Thyroid gland (tissue), 4 donors: Measurements from ENCODE around the gene P2RX6. TPM values are rescaled to one million over a fixed set of nuclear protein-coding genes. Genes with fewer than 3 reads are reported as not detected.

ENCODE experiments used
- DNase-seq, 2 donors: peaks; one replicate each; pipeline ENCODE4 v3.0.0-alpha.2; 2019
- H3K27ac ChIP-seq, 3 donors: fragments of 200-600 bp; sonication (generic); 1 replicate in 2 of 3; 2 replicates in 1 of 3; pipeline ENCODE4 v1.5.1; 2016 to 2019; ENCODE audit warnings: mild to moderate bottlenecking in 1 of 3, moderate library complexity in 1 of 3
- H3K27me3 ChIP-seq: fragments of 200-600 bp; sonication (generic); one replicate; pipeline ENCODE4 v1.5.1; 2019
- H3K36me3 ChIP-seq, 2 donors: fragments of 200-600 bp; sonication (generic); one replicate each; pipeline ENCODE4 v1.5.1; 2016 to 2019
- H3K4me1 ChIP-seq, 2 donors: fragments of 200-600 bp; sonication (generic); one replicate each; pipeline ENCODE4 v1.5.1; 2017 to 2019
- H3K4me3 ChIP-seq, 3 donors: fragments of 200-600 bp; sonication (generic); replicated peaks in 1 of 3; 1 replicate in 2 of 3; 2 replicates in 1 of 3; pipeline ENCODE4 v1.5.1; 2016; ENCODE audit warnings: mild to moderate bottlenecking in 1 of 3
- H3K9me3 ChIP-seq: fragments of 200-600 bp; sonication (generic); one replicate; pipeline ENCODE4 v1.5.1; 2017
- POLR2A ChIP-seq, 2 donors: fragments of 450-650 bp; IDR thresholded peaks; one replicate each; pipeline ENCODE4 v1.6.1; 2017; ENCODE audit warnings: antibody characterized with exemption in 2 of 2, mild to moderate bottlenecking in 2 of 2, moderate library complexity in 1 of 2
- WGBS, 2 donors: methylation state at CpG; one replicate each; pipeline ENCODE4 v1.1.5; 2017; 5-methylcytosine and 5-hydroxymethylcytosine counted together
- intact Hi-C: fragments of 100-400 bp; cut with DNase I; formaldehyde crosslinking; loops from one replicate; pipeline ENCODE4 v1.15.1; 2023
- total RNA-seq, 4 donors: library from RNA; depleted of rRNA; stranded (reverse); fragments of >200 nt; gene quantifications; one replicate each; pipeline ENCODE4 v1.2.3, GENCODE V29; 2016
- TF ChIP-seq, protein P1 (sequence below), 6 experiments: fragments of 200-600 bp in 3 of 6; fragments of 450-650 bp in 3 of 6; sonication (generic) in 3 of 6; IDR thresholded peaks; one replicate each; pipeline ENCODE4 v1.5.1; 2016 to 2019; ENCODE audit warnings: antibody characterized with exemption in 6 of 6, mild to moderate bottlenecking in 2 of 6, inconsistent platforms in 1 of 6, moderate library complexity in 1 of 6

The P2RX6 gene
- total RNA-seq, 4 donors from 2014 or later, result 0.40 TPM; not detected in 3

DNA sequence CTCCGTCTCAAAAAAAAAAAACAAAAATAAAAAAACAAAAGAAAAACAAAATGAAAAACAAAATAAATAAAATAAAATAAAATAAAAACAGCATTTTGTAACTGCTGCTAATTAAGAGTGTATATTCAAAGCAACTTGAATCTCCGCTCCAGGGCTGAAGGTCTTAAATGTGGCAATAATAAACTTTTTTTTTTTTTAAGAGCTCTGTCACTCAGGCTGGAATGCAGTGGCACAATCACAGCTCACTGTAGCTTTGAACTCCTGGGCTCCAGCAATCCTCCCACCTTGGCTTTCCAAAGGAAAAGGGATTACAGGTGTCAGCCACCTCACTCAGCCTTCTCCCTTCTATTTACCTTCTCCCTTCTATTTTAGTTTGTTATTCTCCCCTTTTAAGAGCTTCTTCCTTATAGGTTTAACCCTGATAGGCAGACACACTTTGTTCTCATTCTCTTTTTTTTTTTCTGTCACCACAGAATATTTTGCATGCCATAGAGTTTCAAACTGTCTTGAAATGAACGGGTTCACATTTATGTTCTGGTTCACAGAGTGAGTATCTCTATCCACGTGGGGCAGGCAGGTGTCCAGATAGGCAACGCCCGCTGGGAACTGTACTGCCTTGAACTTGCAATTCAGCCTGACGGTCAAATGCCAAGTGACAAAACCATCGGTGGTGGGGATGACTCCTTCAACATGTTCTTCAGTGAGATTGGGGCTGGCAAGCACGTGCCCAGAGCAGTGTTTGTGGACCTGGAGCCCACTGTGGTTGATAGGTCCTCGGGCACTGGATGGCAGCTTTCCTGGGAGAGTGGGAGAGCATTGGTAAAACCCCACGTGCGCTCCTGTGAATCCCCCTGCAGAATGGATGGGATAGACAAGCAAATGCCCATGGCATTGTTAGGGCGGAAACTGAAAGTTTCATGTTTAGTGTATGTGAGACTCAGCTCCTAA, 50.2 kb downstream of the P2RX6 start:
- no peaks in the 10 kb centered on the region for H3K4me1 ChIP-seq
- WGBS, 2 donors, result 67 to 68% methylated on average over 13 of the region's 13 CpGs
- TF ChIP-seq POLR2A (IDR thresholded peaks at IDR 0.05), result no peak
- TF ChIP-seq, protein P1, sequence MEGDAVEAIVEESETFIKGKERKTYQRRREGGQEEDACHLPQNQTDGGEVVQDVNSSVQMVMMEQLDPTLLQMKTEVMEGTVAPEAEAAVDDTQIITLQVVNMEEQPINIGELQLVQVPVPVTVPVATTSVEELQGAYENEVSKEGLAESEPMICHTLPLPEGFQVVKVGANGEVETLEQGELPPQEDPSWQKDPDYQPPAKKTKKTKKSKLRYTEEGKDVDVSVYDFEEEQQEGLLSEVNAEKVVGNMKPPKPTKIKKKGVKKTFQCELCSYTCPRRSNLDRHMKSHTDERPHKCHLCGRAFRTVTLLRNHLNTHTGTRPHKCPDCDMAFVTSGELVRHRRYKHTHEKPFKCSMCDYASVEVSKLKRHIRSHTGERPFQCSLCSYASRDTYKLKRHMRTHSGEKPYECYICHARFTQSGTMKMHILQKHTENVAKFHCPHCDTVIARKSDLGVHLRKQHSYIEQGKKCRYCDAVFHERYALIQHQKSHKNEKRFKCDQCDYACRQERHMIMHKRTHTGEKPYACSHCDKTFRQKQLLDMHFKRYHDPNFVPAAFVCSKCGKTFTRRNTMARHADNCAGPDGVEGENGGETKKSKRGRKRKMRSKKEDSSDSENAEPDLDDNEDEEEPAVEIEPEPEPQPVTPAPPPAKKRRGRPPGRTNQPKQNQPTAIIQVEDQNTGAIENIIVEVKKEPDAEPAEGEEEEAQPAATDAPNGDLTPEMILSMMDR (IDR thresholded peaks at IDR 0.05), result no peak
- H3K4me3 ChIP-seq, result no peak overlapping the region
- no peak overlapping the region for H3K27ac ChIP-seq
- intact Hi-C loops, result no loop called here
- H3K36me3 ChIP-seq, result no peaks in the 10 kb centered on the region
- H3K27me3 ChIP-seq, result no peaks in the 10 kb centered on the region
- DNase-seq, result peak in 1 of 2 donors; percentile 12
- no peaks in the 10 kb centered on the region for H3K9me3 ChIP-seq

DNA sequence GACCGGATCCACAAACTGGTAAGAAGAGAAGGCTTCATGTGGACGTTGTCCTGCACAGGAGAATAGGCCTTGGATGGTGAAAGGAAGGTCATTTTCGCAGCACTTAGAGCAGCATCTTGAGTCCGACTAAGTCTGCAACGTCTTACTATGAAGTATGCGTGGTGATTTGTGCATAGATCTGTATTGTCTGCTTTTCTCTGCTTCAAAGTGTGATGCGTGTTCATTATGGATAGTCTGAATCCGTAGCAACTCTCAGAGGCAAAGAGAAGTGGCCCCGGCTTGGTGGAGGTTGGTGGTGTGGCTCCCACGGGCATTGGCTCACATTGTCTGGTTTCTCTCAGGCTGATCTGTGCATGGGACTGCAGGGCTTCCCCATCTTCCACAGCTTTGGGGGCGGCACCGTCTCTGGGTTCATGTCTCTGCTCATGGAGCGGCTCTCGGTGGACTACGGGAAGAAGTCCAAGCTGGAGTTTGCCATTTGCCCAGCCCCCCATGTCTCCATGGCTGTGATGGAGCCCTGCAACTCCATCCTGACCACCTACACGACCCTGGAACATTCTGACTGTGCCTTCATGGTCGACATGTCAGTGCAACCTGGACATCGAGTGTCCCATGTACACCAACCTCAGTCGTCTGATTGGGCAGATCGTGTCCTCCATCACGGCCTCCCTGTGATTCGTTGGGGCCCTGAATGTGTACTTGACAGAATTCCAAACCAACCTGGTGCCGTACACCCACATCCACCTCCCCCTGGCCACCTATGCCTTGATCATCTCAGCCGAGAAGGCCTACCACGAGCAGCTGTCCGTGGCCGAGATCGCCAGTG, 52.3 kb downstream of the P2RX6 start:
- no peaks in the 10 kb centered on the region for H3K9me3 ChIP-seq
- no peak for DNase-seq
- intact Hi-C loops, result no loop called here
- no peaks in the 10 kb centered on the region for H3K36me3 ChIP-seq
- H3K27ac ChIP-seq, result no peak overlapping the region
- no peak overlapping the region for H3K4me3 ChIP-seq
- no peaks in the 10 kb centered on the region for H3K27me3 ChIP-seq
- H3K4me1 ChIP-seq, result no peaks in the 10 kb centered on the region
- TF ChIP-seq, protein P1 (IDR thresholded peaks at IDR 0.05), result no peak
- TF ChIP-seq POLR2A (IDR thresholded peaks at IDR 0.05), result no peak
- WGBS, 2 donors, result 88 to 93% methylated on average over 19 to 22 of the region's 28 CpGs

DNA sequence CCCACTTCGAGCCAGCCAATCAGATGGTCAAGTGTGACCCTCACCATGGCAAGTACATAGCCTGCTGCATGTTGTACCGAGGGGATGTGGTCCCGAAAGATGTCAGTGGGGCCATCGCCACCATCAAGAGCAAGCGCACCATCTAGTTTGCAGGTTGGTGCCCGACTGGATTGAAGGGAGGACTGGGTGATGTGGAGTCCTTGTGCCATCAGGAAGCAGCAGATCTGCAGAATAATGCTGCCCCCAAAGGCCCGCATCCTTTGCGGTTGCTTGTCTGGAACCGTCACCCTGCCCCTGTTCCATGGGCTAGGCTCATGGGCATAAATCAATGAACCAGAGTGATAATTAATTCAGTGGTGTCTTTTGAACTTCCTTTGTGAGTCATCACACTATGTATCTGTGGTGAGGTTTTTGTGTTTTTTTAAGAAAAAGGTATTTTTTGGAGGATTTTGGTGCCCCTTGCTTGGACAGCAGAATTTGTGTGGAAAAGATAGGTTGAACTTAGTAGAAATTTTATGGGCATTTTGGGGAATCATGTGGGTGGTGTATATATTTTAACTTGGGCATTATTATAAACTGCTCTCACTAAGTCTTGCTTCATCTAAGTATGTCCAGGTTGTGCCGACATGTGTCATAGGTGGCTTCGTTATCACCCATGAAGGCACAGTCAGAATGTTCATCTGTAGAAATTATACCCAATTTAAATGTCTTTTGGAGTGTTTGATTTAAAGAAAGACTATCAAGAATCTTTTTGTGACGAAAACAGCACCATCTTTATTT, 53.1 kb downstream of the P2RX6 start:
- Histone ChIP-seq H3K4me1 (no peaks in the 10 kb centered on the region), H3K36me3 (no peaks in the 10 kb centered on the region), H3K27ac (no peak overlapping the region), H3K9me3 (no peaks in the 10 kb centered on the region), H3K4me3 (no peak overlapping the region), H3K27me3 (no peaks in the 10 kb centered on the region)
- no peak for DNase-seq
- 88 to 95% methylated on average over 11 to 12 of the region's 12 CpGs for WGBS, 2 donors
- intact Hi-C loops, result no loop called here
- TF ChIP-seq POLR2A (IDR thresholded peaks at IDR 0.05), result no peak
- TF ChIP-seq, protein P1 (IDR thresholded peaks at IDR 0.05), result no peak

DNA sequence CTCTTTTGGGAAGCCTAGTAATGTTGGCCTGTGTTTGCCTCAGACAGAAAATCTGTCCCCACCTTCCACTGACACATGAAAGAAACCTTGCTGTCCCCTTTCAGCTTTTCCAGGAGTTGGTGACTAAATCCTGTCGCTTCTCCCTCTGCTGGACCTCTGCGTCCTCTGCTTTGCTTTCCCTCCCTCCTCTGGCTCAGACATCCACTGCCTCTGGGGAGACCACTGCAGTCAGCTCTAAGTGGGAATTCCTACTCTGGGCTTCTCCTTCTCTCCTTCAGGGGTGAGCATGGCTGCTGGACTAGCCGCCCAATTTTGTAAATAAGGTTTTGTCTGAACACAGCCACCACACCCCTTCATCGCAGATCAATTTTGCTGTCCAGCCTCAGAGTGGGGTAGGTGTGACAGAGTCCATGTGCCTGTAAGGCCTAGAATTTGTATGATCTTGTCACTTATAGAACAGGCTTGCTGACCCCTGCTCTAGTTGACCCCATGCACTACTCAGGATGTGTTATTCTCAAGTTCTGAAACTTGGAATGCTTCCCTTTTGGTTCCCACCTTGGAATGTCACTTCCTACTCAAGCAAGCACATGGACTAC, 53.8 kb downstream of the P2RX6 start:
- no peaks in the 10 kb centered on the region for H3K9me3 ChIP-seq
- no peaks in the 10 kb centered on the region for H3K36me3 ChIP-seq
- no peak overlapping the region for H3K27ac ChIP-seq
- WGBS, 2 donors, result 78 to 89% methylated on average over 4 of the region's 4 CpGs
- H3K27me3 ChIP-seq, result no peaks in the 10 kb centered on the region
- TF ChIP-seq POLR2A (IDR thresholded peaks at IDR 0.05), result no peak
- TF ChIP-seq, protein P1 (IDR thresholded peaks at IDR 0.05), result no peak
- no peak overlapping the region for H3K4me3 ChIP-seq
- no peak for DNase-seq
- H3K4me1 ChIP-seq, result no peaks in the 10 kb centered on the region
- intact Hi-C loops, result no loop called here
